Kidney epithelial cell (primary cell): ENCODE data around the gene G6PC2. TPM values are rescaled to one million over a fixed set of nuclear protein-coding genes. Genes with fewer than 3 reads are reported as not detected.
A peak's percentile ranks its signal among the peaks of the same experiment; 100 is the strongest.

Source experiments
- DNase-seq: peaks from one replicate; pipeline ENCODE4 v3.0.0-alpha.2; 2010; ENCODE audit warnings: low read depth
- H3K27me3 ChIP-seq: 2 replicates; pipeline ENCODE4 v1.6.0; 2011; ENCODE audit warnings: low read length; ENCODE audit not compliant: control insufficient read depth, insufficient read depth
- H3K36me3 ChIP-seq: 2 replicates; pipeline ENCODE4 v1.5.1; 2011; ENCODE audit warnings: low read length; ENCODE audit not compliant: control insufficient read depth, insufficient read depth
- H3K4me3 ChIP-seq: 2 replicates; pipeline ENCODE4 v1.5.1; 2011; ENCODE audit warnings: low read depth, mild to moderate bottlenecking, control low read depth, low read length
- CTCF ChIP-seq: IDR thresholded peaks from 2 replicates; pipeline ENCODE4 v1.5.1; 2011; ENCODE audit warnings: mild to moderate bottlenecking, moderate library complexity, low read length, control low read depth, inconsistent platforms; ENCODE audit not compliant: insufficient read depth, poor library complexity, severe bottlenecking
- total RNA-seq: library from RNA; depleted of rRNA; stranded (reverse); fragments of >200 nt; gene quantifications from 2 replicates; pipeline ENCODE4 v1.2.3, GENCODE V29; 2015

Gene G6PC2
- total RNA-seq, 1 donor from 2014 or later: not detected

- Histone ChIP-seq H3K4me3 (no peak overlapping the region), H3K27me3 (peaks cover 9% of the 10 kb centered on the region), H3K36me3 (no peaks in the 10 kb centered on the region)
- TF ChIP-seq CTCF: no peak
- DNase-seq: no peak
Measured at GRCh38 chr2:168912466-168912865, 11.4 kb downstream of the G6PC2 start.

- H3K27me3 ChIP-seq: peaks cover 9% of the 10 kb centered on the region
- H3K4me3 ChIP-seq: peak overlapping the region; percentile 20
- H3K36me3 ChIP-seq: no peaks in the 10 kb centered on the region
- no peak for DNase-seq
- TF ChIP-seq CTCF: no peak
Measured at GRCh38 chr2:168912901-168913369, 11.8 kb downstream of the G6PC2 start.

- peaks cover 8% of the 10 kb centered on the region for H3K27me3 ChIP-seq
- TF ChIP-seq CTCF: no peak
- DNase-seq: no peak
- no peaks in the 10 kb centered on the region for H3K36me3 ChIP-seq
- H3K4me3 ChIP-seq: no peak overlapping the region
Measured at GRCh38 chr2:168913495-168913894, 12.4 kb downstream of the G6PC2 start.

- no peak for DNase-seq
- Histone ChIP-seq H3K4me3 (no peak overlapping the region), H3K27me3 (peaks cover 8% of the 10 kb centered on the region), H3K36me3 (no peaks in the 10 kb centered on the region)
- no peak for TF ChIP-seq CTCF
Measured at GRCh38 chr2:168915441-168916330, 14.6 kb downstream of the G6PC2 start.

GRCh38 chr2:168916331-168916675, 15.2 kb downstream of the G6PC2 start:
- no peak for DNase-seq
- no peak for TF ChIP-seq CTCF

More at GRCh38 chr2:168916331-168916675, 15.2 kb downstream of the G6PC2 start:
- Histone ChIP-seq H3K4me3 (no peak overlapping the region), H3K36me3 (no peaks in the 10 kb centered on the region), H3K27me3 (peaks cover 8% of the 10 kb centered on the region)
